Measurements from ENCODE around the gene EBF3. TPM values are rescaled to one million over a fixed set of nuclear protein-coding genes. Genes with fewer than 3 reads are reported as not detected.

The EBF3 gene
- total RNA-seq, 4 donors from 2014 or later = 0.42 to 2.9 (median 1.3) TPM

- TF ChIP-seq POLR2A (IDR thresholded peaks at IDR 0.05) (no peak), CTCF (IDR thresholded peaks at IDR 0.05) (no peak)
- Histone ChIP-seq H3K27me3 (no peaks in the 10 kb centered on the region), H3K4me1 (no peaks in the 10 kb centered on the region), H3K4me3 (no peak overlapping the region), H3K9me3 (no peaks in the 10 kb centered on the region), H3K36me3 (no peaks in the 10 kb centered on the region), H3K27ac (no peak overlapping the region)
- no peak for DNase-seq
- intact Hi-C loops (cut with DNase I) = no loop called here
- 51 to 61% methylated on average over 4 of the region's 15 CpGs for WGBS, 2 donors
These were observed 100.8 kb downstream of the EBF3 start for GRCh38 chr10:129863201-129863663.

GRCh38 chr10:129861776-129862531 lies 102.1 kb downstream of the EBF3 start:
- TF ChIP-seq CTCF (IDR thresholded peaks at IDR 0.05) = no peak
- no peaks in the 10 kb centered on the region for H3K4me1 ChIP-seq
- H3K4me3 ChIP-seq = no peak overlapping the region
- DNase-seq = no peak
- H3K27me3 ChIP-seq = no peaks in the 10 kb centered on the region
- intact Hi-C loops (cut with DNase I) = no loop called here
- H3K27ac ChIP-seq = no peak overlapping the region
- peaks cover 0 to 6% (median 0%) of the 10 kb centered on the region in 3 donors for H3K9me3 ChIP-seq
- no peaks in the 10 kb centered on the region for H3K36me3 ChIP-seq
- WGBS, 2 donors = 82 to 85% methylated on average over 18 to 22 of the region's 22 CpGs

- no peak for DNase-seq
These were observed 103.7 kb downstream of the EBF3 start for GRCh38 chr10:129860396-129860795.

GRCh38 chr10:129859536-129859935 lies 104.5 kb downstream of the EBF3 start:
- Histone ChIP-seq H3K4me1 (no peaks in the 10 kb centered on the region), H3K27me3 (peaks cover 0 to 7% (median 0%) of the 10 kb centered on the region in 4 donors), H3K36me3 (no peaks in the 10 kb centered on the region), H3K9me3 (peaks cover 0 to 10% (median 0%) of the 10 kb centered on the region in 3 donors), H3K4me3 (no peak overlapping the region), H3K27ac (no peak overlapping the region)
- TF ChIP-seq POLR2A (IDR thresholded peaks at IDR 0.05) (no peak), CTCF (IDR thresholded peaks at IDR 0.05) (no peak)
- WGBS, 2 donors = 74 to 80% methylated on average over 5 to 7 of the region's 7 CpGs
- DNase-seq = no peak
- intact Hi-C loops (cut with DNase I) = no loop called here

More at GRCh38 chr10:129860396-129860795, 103.7 kb downstream of the EBF3 start:
- Histone ChIP-seq H3K27ac (no peak overlapping the region), H3K4me3 (no peak overlapping the region), H3K36me3 (no peaks in the 10 kb centered on the region), H3K9me3 (peaks cover 0 to 10% (median 0%) of the 10 kb centered on the region in 3 donors), H3K4me1 (no peaks in the 10 kb centered on the region), H3K27me3 (no peaks in the 10 kb centered on the region)
- WGBS, 2 donors = 84 to 85% methylated on average over 5 to 8 of the region's 9 CpGs
- intact Hi-C loops (cut with DNase I) = no loop called here
- TF ChIP-seq CTCF (IDR thresholded peaks at IDR 0.05) (no peak), POLR2A (IDR thresholded peaks at IDR 0.05) (no peak)

GRCh38 chr10:129857242-129857960 lies 106.7 kb downstream of the EBF3 start:
- intact Hi-C loops (cut with DNase I) = no loop called here
- Histone ChIP-seq H3K36me3 (no peaks in the 10 kb centered on the region), H3K27me3 (peaks cover 0 to 14% (median 0%) of the 10 kb centered on the region in 4 donors), H3K4me3 (no peak overlapping the region), H3K4me1 (no peaks in the 10 kb centered on the region), H3K9me3 (peaks cover 0 to 10% (median 0%) of the 10 kb centered on the region in 3 donors), H3K27ac (no peak overlapping the region)
- DNase-seq = no peak
- no peak for TF ChIP-seq CTCF (IDR thresholded peaks at IDR 0.05)
- no peak for TF ChIP-seq POLR2A (IDR thresholded peaks at IDR 0.05)
- WGBS, 2 donors = 88 to 93% methylated on average over 9 to 13 of the region's 19 CpGs
